WI38 (cell line): ENCODE results near the gene XRN1.

Experiments used
- H3K4me3 ChIP-seq: 2 replicates; pipeline ENCODE4 v1.5.1; 2011; ENCODE audit warnings: low read depth, mild to moderate bottlenecking, control low read depth, low read length
- CTCF ChIP-seq: IDR thresholded peaks from 2 replicates; pipeline ENCODE4 v1.5.1; 2012; ENCODE audit warnings: low read depth, mild to moderate bottlenecking, control low read depth, low read length

Gene XRN1

GRCh38 chr3:142267269-142267668 is 180.6 kb downstream of the XRN1 start:
- no peak overlapping the region for H3K4me3 ChIP-seq
- TF ChIP-seq CTCF, result no peak

DNA sequence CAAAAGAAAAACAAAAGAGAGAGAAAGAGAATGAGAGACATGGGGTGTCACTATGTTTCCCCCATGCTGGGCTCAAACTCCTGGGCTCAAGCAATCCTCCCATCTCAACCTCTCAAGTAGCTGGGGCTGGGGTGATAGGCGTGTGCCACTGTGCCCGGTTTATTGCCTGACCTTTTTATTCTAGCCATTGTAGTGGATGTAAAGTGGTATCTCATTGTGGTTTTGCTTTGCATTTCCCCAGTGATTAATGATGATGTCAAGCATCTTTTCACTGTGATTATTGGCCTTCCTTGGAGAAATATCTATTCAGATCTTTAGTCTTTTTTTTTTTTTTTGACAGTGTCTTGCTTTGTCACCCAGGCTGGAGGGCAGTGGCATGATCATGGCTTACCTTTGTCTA is 184.7 kb downstream of the XRN1 start:
- H3K4me3 ChIP-seq, result no peak overlapping the region
- TF ChIP-seq CTCF, result no peak

DNA sequence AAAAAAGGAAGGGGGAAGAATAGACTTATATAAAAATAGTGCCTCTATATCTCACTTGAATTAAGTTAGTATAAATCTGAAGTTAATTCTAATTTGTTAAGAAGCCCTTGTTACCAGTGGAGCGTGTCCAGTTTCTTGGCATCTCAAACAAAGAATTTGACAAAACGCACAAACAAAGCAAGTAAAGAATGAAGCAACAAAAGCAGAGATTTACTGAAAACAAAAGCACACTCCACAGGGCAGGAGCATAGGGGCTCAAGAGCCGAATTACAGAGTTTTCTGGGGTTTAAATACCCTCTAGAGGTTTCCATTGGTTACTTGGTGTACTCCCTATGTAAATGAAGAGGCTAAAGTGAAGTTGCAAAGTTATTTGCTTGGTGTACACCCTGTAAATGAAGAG is 188.5 kb downstream of the XRN1 start:
- TF ChIP-seq CTCF, result no peak
- H3K4me3 ChIP-seq, result no peak overlapping the region

DNA sequence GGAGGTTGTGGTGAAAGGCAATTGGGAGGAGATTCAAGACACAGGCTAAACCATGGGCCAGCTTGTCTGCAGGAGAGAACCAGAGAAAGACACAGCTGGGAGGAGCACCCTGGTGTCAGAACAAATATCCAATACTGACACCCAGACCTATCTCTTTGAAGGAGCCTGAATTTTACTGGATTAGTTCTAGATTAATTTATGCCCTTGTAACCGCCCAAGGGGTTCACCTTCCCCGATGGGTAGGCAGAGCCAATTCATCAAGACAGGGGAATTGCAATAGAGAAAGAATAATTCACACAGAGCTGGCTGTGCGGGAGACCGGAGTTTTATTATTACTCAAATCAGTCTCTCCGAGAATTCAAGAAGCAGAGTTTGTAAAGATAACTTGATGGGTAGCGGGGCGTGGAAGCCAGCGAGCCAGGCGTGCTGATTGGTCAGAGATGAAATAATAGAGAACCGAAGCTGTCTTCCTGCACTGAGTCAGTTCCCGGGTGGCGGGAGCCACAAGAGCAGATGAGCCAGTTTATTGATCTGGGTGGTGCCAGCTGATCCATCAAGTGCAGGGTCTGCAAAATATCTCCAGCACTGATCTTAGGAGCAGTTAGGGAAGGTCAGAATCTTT is 191.0 kb downstream of the XRN1 start:
- TF ChIP-seq CTCF, result no peak
- H3K4me3 ChIP-seq, result no peak overlapping the region
